GM18511 (cell line): ENCODE results near the gene TOGARAM2.

Experiments used
- ATAC-seq: cut with Tn5 transposase; IDR thresholded peaks from one replicate; pipeline ENCODE4 v1.9.1; 2021; ENCODE audit warnings: mild to moderate bottlenecking, moderate library complexity; ENCODE audit not compliant: unreplicated experiment

Gene TOGARAM2

GRCh38 chr2:29051730-29052129 is 70.6 kb downstream of the TOGARAM2 start:
- ATAC-seq: no peak

- no peak for ATAC-seq
These were observed 71.7 kb downstream of the TOGARAM2 start for GRCh38 chr2:29052807-29053206.

- no peak for ATAC-seq
These were observed 72.1 kb downstream of the TOGARAM2 start for GRCh38 chr2:29053223-29053622.

GRCh38 chr2:29053670-29054400 is 72.7 kb downstream of the TOGARAM2 start:
- no peak for ATAC-seq

- ATAC-seq: no peak
These were observed 73.3 kb downstream of the TOGARAM2 start for GRCh38 chr2:29054430-29054829.

GRCh38 chr2:29055601-29056000 is 74.5 kb downstream of the TOGARAM2 start:
- no peak for ATAC-seq

- ATAC-seq: no peak
These were observed 75.4 kb downstream of the TOGARAM2 start for GRCh38 chr2:29056452-29056851.

- no peak for ATAC-seq
These were observed 75.9 kb downstream of the TOGARAM2 start for GRCh38 chr2:29057006-29057405.

- ATAC-seq: no peak
These were observed 78.5 kb downstream of the TOGARAM2 start for GRCh38 chr2:29059624-29060023.

GRCh38 chr2:29060441-29060840 is 79.3 kb downstream of the TOGARAM2 start:
- ATAC-seq: no peak

- ATAC-seq: no peak
These were observed 80.1 kb downstream of the TOGARAM2 start for GRCh38 chr2:29061176-29061575.

GRCh38 chr2:29061616-29062015 is 80.5 kb downstream of the TOGARAM2 start:
- no peak for ATAC-seq

- ATAC-seq: no peak
These were observed 81.3 kb downstream of the TOGARAM2 start for GRCh38 chr2:29062371-29062770.

GRCh38 chr2:29063056-29063455 is 82.0 kb downstream of the TOGARAM2 start:
- no peak for ATAC-seq

- no peak for ATAC-seq
These were observed 82.7 kb downstream of the TOGARAM2 start for GRCh38 chr2:29063646-29064345.

- no peak for ATAC-seq
These were observed 83.2 kb downstream of the TOGARAM2 start for GRCh38 chr2:29064346-29064715.

GRCh38 chr2:29064746-29065067 is 83.6 kb downstream of the TOGARAM2 start:
- no peak for ATAC-seq

- no peak for ATAC-seq
These were observed 84.1 kb downstream of the TOGARAM2 start for GRCh38 chr2:29065068-29065811.

- ATAC-seq: no peak
These were observed 85.3 kb downstream of the TOGARAM2 start for GRCh38 chr2:29066271-29066860.

- no peak for ATAC-seq
These were observed 86.0 kb downstream of the TOGARAM2 start for GRCh38 chr2:29066997-29067605.

GRCh38 chr2:29068513-29068912 is 87.4 kb downstream of the TOGARAM2 start:
- ATAC-seq: no peak
